ENCODE results near the gene ATP6V1C2.

GRCh38 chr2:10700078-10700803, 21.2 kb upstream of the ATP6V1C2 start:
- TF ChIP-seq POLR2A (IDR thresholded peaks at IDR 0.05; ENCODE audit: low read length) (no peak), GATA1 (IDR thresholded peaks at IDR 0.05; ENCODE audit: low read depth, low read length) (no peak)
